Heart right ventricle (tissue), 16 donors: ENCODE results near the gene CTNND2. TPM values are rescaled to one million over a fixed set of nuclear protein-coding genes. Genes with fewer than 3 reads are reported as not detected.

Source experiments
- ATAC-seq, 8 donors: fragments of 200-7000 bp; cut with Tn5 transposase; one replicate each; pipeline ENCODE4 v1.9.1; 2020; ENCODE audit warnings: mild to moderate bottlenecking in 8 of 8, moderate library complexity in 8 of 8, moderate number of reproducible peaks in 1 of 8
- DNase-seq, 2 donors: peaks; one replicate each; pipeline ENCODE4 v3.0.0-alpha.2; 2020
- H3K27ac ChIP-seq, 10 donors: fragments of 200-600 bp; sonication (generic) in 2 of 10; one replicate each; pipeline versions ENCODE4 v1.5.0 to v1.8.0; 2020 to 2022; ENCODE audit warnings: mild to moderate bottlenecking in 3 of 10
- H3K27me3 ChIP-seq, 7 donors: fragments of 200-600 bp; one replicate each; pipeline ENCODE4 v1.8.0; 2021 to 2022; ENCODE audit warnings: mild to moderate bottlenecking in 2 of 7
- H3K36me3 ChIP-seq, 9 donors: fragments of 200-600 bp; sonication (generic) in 1 of 9; one replicate each; pipeline versions ENCODE4 v1.5.0 to v1.8.0; 2020 to 2022; ENCODE audit warnings: mild to moderate bottlenecking in 2 of 9
- H3K4me1 ChIP-seq, 9 donors: fragments of 200-600 bp; sonication (generic) in 1 of 9; one replicate each; pipeline versions ENCODE4 v1.5.0 to v1.8.0; 2020 to 2022; ENCODE audit warnings: mild to moderate bottlenecking in 4 of 9
- H3K4me3 ChIP-seq, 10 donors: fragments of 200-600 bp; sonication (generic) in 2 of 10; one replicate each; pipeline versions ENCODE4 v1.5.0 to v1.8.0; 2020 to 2022; ENCODE audit warnings: mild to moderate bottlenecking in 7 of 10, moderate library complexity in 2 of 10
- H3K9me3 ChIP-seq, 11 donors: fragments of 200-600 bp in 10 of 11; sonication (generic) in 2 of 11; one replicate each; pipeline versions ENCODE4 v1.5.0 to v1.8.0; 2013 to 2022; ENCODE audit warnings: mild to moderate bottlenecking in 2 of 11, control low read depth in 1 of 11, moderate library complexity in 1 of 11
- WGBS, 2 donors: extraction: QIAGEN DNeasy Blood & Tissue Kit; methylation state at CpG; one replicate each; pipeline ENCODE4 v1.1.7; 2013; ENCODE audit warnings: inconsistent platforms in 1 of 2; 5-methylcytosine and 5-hydroxymethylcytosine counted together
- intact Hi-C, 10 donors: fragments of 100-400 bp; cut with DNase I; formaldehyde crosslinking; loops; one replicate each; pipeline versions ENCODE4 v1.11.1 to v1.14.2; 2022
- polyA plus RNA-seq, 2 donors: library from polyadenylated mRNA; stranded (reverse); fragments of 200-250 nt; gene quantifications; one replicate each; pipeline ENCODE4 v1.2.3, GENCODE V29; 2013
- total RNA-seq, 10 donors: library from RNA; stranded (reverse); fragmentation: NEBNext Ultra II Directional in 3 of 10; extraction: Animal tissue kit (Norgen Biotek cat#: 25700) in 3 of 10; gene quantifications; one replicate each; pipeline versions ENCODE4 v1.2.1 to v1.2.4, GENCODE V29; 2021 to 2023
- TF ChIP-seq, protein P1 (sequence below), 9 donors: fragments of 200-600 bp; sonication (generic) in 2 of 9; IDR thresholded peaks; one replicate each; pipeline versions ENCODE4 v1.5.0 to v1.8.0; 2021 to 2022; ENCODE audit warnings: antibody characterized with exemption in 9 of 9, mild to moderate bottlenecking in 5 of 9, moderate library complexity in 1 of 9
- donor health status: Arrhythmogenic right ventricular cardiomyopathy.
- donor health status: ischemic (EF 13 %, LVEDD 7.1; RV severe dilation, severe dysfunction).
- donor health status: healthy with polysubstance abuse.
- donor health status: DM: no; HTN: yes; CAD: no.
- donor health status: DM: no; HTN: no; CAD: no.
- donor health status: ischemic (EF 25% LVEDD 6.9; RV normal size, moderate dysfunction).
- donor health status: ischemic (EF 25% LVEDD 5.7; RV mildly dilated, moderate dysfunction).
- donor health status: healthy.
- donor health status: DM: yes; HTN: yes; CAD: no.
- donor health status: Ischemic cardiomyopathy.
- donor health status: ischemic (EF 35%, LVEDD 5.7; RV mildly dilated, moderate dysfunction).
- donor health status: nonischemic (EF 11% LVEDD 7.7; RV severe dilation, severe dysfunction).
- donor health status: DM: yes; HTN: yes; CAD: no.
- donor health status: PGD.
- donor health status: ischemic (EF 29% LVEDD 5.4; RV normal size, mild dysfunction).
- donor health status: nonischemic (EF 23%, LVEDD 6.1; RV moderate dilation, normal function).

CTNND2 gene
- total and polyA plus RNA-seq, 12 donors = 1.1 to 29.6 (median 9.9) TPM

DNA sequence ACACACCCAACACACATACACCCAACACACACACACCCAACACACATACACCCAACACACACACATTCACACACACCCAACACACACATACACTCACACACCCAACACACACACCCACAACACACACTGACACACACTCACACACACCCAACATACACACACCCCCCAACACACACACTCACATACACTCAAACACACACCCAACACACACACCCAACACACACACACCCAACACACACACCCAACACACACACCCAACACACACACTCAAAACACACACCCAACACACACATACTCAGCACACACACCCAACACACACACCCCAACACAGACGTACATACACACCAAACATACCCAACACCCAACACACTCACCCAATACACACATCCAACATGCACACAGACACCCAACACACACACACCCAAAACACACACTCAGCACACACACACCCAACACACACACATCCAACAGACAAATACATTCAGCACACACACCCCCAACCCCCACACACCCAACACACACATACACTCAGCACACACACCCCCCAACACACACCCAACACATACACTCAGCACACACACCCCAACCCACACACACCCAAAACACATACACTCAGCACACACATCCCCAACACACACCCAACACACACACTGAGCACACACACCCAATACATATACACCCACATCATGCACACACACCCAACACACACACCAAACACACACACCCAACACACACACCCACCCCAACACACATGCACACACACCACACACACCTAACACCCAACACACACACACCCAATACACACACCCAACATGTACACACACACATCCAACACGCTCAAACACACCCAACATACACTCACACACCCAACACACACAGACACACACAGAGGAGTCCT lies 663.7 kb downstream of the CTNND2 start:
- Histone ChIP-seq H3K4me1 (no peaks in the 10 kb centered on the region), H3K9me3 (no peaks in the 10 kb centered on the region), H3K36me3 (no peaks in the 10 kb centered on the region), H3K27me3 (no peaks in the 10 kb centered on the region), H3K27ac (no peak overlapping the region), H3K4me3 (no peak overlapping the region)
- TF ChIP-seq, protein P1, sequence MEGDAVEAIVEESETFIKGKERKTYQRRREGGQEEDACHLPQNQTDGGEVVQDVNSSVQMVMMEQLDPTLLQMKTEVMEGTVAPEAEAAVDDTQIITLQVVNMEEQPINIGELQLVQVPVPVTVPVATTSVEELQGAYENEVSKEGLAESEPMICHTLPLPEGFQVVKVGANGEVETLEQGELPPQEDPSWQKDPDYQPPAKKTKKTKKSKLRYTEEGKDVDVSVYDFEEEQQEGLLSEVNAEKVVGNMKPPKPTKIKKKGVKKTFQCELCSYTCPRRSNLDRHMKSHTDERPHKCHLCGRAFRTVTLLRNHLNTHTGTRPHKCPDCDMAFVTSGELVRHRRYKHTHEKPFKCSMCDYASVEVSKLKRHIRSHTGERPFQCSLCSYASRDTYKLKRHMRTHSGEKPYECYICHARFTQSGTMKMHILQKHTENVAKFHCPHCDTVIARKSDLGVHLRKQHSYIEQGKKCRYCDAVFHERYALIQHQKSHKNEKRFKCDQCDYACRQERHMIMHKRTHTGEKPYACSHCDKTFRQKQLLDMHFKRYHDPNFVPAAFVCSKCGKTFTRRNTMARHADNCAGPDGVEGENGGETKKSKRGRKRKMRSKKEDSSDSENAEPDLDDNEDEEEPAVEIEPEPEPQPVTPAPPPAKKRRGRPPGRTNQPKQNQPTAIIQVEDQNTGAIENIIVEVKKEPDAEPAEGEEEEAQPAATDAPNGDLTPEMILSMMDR (IDR thresholded peaks at IDR 0.05) = no peak
- no peak for ATAC-seq
- no peak for DNase-seq
- WGBS, 2 donors = 85 to 96% methylated on average over 2 of the region's 2 CpGs
- intact Hi-C loops = loop anchor here in 1 of 10 donors (5.0 kb wide), 1 partner anchor 2002 kb away; no protein-coding TSS in a partner anchor

DNA sequence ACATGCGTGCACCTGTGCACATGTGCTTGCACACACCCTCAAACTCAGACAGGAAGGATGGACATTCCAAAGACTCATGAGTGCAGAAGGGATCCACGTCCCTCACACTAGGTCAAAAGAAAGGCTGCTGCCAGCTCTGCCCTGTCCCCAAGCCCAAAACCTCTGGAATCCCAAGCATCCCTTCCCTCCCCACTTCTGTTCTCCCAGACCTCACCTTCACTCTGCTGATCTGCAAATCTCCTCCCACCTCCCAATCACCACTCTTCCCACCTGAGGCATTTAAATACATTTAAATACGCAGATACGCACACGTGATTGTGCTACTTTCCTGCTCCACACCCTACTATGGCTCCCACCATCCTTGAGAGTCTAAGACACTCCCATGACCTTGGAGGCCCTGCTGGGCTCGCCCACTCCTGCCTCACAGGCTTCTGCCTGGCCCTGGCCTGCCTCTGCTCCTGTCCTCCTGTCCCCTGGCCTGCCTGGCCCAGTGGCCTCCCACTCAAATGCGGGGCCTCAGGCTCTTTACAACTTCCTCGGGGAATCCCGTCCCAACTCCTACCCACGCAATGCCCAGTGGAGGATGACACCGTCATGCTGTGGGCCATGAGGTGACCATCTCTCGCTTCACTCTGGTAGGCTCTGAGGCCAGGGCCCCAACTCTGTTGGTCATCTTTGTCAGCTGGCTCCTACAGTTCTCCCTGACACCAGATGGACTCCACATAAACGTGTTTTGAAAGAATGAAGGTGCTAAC lies 664.8 kb downstream of the CTNND2 start:
- H3K9me3 ChIP-seq = no peaks in the 10 kb centered on the region
- no peak overlapping the region for H3K27ac ChIP-seq
- no peaks in the 10 kb centered on the region for H3K36me3 ChIP-seq
- TF ChIP-seq, protein P1 (IDR thresholded peaks at IDR 0.05) = no peak
- ATAC-seq = peak in 2 of 8 donors; percentile 7 to 17
- intact Hi-C loops = loop anchor here in 1 of 10 donors (5.0 kb wide), 1 partner anchor 2003 kb away; no protein-coding TSS in a partner anchor
- H3K4me3 ChIP-seq = no peak overlapping the region
- WGBS, 2 donors = 86 to 87% methylated on average over 13 of the region's 13 CpGs
- peaks cover 0 to 5% (median 0%) of the 10 kb centered on the region in 9 donors for H3K4me1 ChIP-seq
- H3K27me3 ChIP-seq = no peaks in the 10 kb centered on the region
- no peak for DNase-seq

DNA sequence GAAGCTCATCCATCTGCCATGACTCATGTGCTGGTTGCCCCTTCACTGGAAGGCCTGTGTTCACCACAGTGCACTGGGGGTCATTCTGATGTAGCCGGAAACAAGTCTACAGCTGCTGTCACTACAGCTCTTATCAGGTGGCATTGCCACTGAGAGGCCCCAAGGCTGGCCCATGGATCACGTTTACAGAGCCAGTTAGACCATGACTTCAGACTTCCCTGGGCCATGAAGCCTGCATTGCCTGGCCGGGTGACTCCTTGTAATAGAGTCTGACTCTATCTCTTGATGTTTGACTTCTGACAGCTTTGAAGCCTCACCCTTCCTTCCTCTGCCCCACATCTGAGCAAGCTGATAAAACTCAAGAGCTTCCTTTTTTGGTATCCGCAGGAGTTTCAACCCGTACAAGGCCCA lies 669.7 kb downstream of the CTNND2 start:
- H3K4me1 ChIP-seq = peaks cover 0 to 12% (median 0%) of the 10 kb centered on the region in 9 donors
- H3K4me3 ChIP-seq = no peak overlapping the region
- no peaks in the 10 kb centered on the region for H3K36me3 ChIP-seq
- peak overlapping the region in 3 of 10 donors; percentile 24 to 55 (median 53) for H3K27ac ChIP-seq
- TF ChIP-seq, protein P1 (IDR thresholded peaks at IDR 0.05) = no peak
- WGBS, 2 donors = 11 to 14% methylated on average over 5 of the region's 5 CpGs
- no peaks in the 10 kb centered on the region for H3K27me3 ChIP-seq
- ATAC-seq = peak in 7 of 8 donors; percentile 49 to 93 (median 88)
- peak; percentile 16 to 43 for DNase-seq
- intact Hi-C loops = no loop called here
- peaks cover 0 to 4% (median 0%) of the 10 kb centered on the region in 11 donors for H3K9me3 ChIP-seq

DNA sequence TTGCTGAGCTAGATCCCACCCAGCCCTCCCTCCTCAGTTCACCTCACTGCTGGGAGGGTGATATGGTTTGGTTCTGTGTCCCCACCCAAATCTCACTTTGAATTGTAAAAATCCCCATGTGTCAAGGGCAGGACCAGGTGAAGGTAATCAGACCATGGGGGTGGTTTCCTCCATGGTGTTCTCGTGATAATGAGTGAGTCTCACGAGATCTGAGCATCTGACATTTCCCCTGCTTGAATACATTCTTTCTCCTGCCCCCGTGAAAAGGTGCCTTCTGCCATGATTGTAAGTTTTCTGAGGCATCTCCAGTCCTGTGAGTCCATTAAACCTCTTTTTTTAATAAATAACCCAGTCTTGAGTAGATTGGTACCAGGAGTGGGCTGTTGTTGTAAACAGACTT lies 673.4 kb downstream of the CTNND2 start:
- DNase-seq (no peak), ATAC-seq (no peak)
- Histone ChIP-seq H3K27me3 (no peaks in the 10 kb centered on the region), H3K4me3 (no peak overlapping the region), H3K9me3 (peaks cover 0 to 4% (median 0%) of the 10 kb centered on the region in 11 donors), H3K27ac (no peak overlapping the region), H3K36me3 (no peaks in the 10 kb centered on the region), H3K4me1 (peaks cover 0 to 12% (median 0%) of the 10 kb centered on the region in 9 donors)
- TF ChIP-seq, protein P1 (IDR thresholded peaks at IDR 0.05) = no peak
- intact Hi-C loops = no loop called here
- 80 to 89% methylated on average over 3 of the region's 3 CpGs for WGBS, 2 donors
